Measurements from ENCODE around the gene CAPZA1. TPM values are rescaled to one million over a fixed set of nuclear protein-coding genes. Genes with fewer than 3 reads are reported as not detected.

The CAPZA1 gene
- total and polyA plus RNA-seq, 10 of the 15 experiments (the other 5 are each of a cell fraction or from before 2014, with no cell fraction given): 187 to 886 (median 278) TPM

- TF ChIP-seq, protein P1, sequence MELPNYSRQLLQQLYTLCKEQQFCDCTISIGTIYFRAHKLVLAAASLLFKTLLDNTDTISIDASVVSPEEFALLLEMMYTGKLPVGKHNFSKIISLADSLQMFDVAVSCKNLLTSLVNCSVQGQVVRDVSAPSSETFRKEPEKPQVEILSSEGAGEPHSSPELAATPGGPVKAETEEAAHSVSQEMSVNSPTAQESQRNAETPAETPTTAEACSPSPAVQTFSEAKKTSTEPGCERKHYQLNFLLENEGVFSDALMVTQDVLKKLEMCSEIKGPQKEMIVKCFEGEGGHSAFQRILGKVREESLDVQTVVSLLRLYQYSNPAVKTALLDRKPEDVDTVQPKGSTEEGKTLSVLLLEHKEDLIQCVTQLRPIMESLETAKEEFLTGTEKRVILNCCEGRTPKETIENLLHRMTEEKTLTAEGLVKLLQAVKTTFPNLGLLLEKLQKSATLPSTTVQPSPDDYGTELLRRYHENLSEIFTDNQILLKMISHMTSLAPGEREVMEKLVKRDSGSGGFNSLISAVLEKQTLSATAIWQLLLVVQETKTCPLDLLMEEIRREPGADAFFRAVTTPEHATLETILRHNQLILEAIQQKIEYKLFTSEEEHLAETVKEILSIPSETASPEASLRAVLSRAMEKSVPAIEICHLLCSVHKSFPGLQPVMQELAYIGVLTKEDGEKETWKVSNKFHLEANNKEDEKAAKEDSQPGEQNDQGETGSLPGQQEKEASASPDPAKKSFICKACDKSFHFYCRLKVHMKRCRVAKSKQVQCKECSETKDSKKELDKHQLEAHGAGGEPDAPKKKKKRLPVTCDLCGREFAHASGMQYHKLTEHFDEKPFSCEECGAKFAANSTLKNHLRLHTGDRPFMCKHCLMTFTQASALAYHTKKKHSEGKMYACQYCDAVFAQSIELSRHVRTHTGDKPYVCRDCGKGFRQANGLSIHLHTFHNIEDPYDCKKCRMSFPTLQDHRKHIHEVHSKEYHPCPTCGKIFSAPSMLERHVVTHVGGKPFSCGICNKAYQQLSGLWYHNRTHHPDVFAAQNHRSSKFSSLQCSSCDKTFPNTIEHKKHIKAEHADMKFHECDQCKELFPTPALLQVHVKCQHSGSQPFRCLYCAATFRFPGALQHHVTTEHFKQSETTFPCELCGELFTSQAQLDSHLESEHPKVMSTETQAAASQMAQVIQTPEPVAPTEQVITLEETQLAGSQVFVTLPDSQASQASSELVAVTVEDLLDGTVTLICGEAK (IDR thresholded peaks at IDR 0.05; ENCODE audit: borderline replicate concordance): 0 out of 2 replicates have a peak, but pooled peaks have one; percentile 3
- TF ChIP-seq RAD51 (IDR thresholded peaks at IDR 0.05) (peak; percentile 7; the same call in 1 of the 2 replicates), ZNF592 (IDR thresholded peaks at IDR 0.05) (no peak), POLR2AphosphoS5 (IDR thresholded peaks at IDR 0.05; ENCODE audit: low read length) (no peak), PML (IDR thresholded peaks at IDR 0.05; ENCODE audit: low read length) (peak; percentile 34; the same call in 1 of the 2 replicates), SPI1 (IDR thresholded peaks at IDR 0.05; ENCODE audit: borderline replicate concordance, insufficient read depth, low read depth, low read length) (0 out of 2 replicates have a peak, but pooled peaks have one; percentile 25), RUNX3 (IDR thresholded peaks at IDR 0.05; ENCODE audit: low read length) (0 out of 2 replicates have a peak, but pooled peaks have one; percentile 33), FOXM1 (IDR thresholded peaks at IDR 0.05; ENCODE audit: low read depth, low read length) (peak; percentile 37; the same call in 1 of the 2 replicates), GABPA (IDR thresholded peaks at IDR 0.05; ENCODE audit: low read depth) (0 out of 2 replicates have a peak, but pooled peaks have one; percentile 31), NKRF (conservative IDR thresholded peaks at IDR 0.05) (no peak; the same call in 1 of the 2 replicates), MTA3 (IDR thresholded peaks at IDR 0.05; ENCODE audit: borderline replicate concordance, low read length) (0 out of 2 replicates have a peak, but pooled peaks have one; percentile 11), CREB1 (IDR thresholded peaks at IDR 0.05; ENCODE audit: low read depth) (peak; percentile 85)
Observed at GRCh38 chr1:112618114-112618720, 1.4 kb upstream of the CAPZA1 start (continued).
